Amniotic stem cell (primary cell): ENCODE data around the gene TTYH3.

Source experiments
- DNase-seq: peaks from one replicate; lab custom pipeline; 2025; lab: John Stamatoyannopoulos, UW

The TTYH3 gene

DNA sequence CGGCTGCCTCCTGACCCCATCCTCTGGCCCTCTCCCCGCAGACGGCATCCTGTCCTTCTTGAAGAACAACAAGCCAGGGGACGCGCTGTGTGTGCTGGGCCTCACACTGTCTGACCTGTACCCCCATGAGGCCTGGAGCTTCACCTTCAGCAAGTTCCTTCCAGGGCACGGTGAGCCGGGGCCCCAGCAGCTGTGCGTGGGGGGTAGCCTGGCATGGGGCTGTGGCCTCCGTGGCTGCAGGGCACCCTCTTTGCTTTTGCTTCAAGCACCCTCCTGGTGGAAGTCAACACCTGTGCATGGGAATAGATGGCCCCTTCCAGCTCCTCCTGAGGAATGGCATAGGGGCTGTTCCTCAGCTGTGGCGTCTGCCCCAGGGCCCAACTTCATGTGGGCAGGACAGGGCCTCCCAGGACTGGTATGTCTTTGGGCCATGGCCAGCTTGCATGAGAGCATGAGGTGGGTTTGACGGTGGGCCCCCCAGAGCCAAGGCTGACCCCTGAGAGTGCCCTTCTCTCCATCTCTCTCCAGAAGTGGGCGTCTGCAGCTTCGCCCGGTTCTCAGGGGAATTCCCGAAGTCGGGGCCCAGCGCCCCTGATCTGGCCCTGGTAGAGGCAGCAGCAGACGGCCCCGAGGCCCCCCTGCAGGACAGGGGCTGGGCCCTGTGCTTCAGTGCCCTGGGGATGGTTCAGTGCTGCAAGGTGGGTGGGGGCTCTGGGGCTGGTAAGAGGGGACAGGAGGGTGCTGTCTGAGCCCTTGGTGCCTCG, 76.9 kb downstream of the TTYH3 start:
- DNase-seq: no peak

DNA sequence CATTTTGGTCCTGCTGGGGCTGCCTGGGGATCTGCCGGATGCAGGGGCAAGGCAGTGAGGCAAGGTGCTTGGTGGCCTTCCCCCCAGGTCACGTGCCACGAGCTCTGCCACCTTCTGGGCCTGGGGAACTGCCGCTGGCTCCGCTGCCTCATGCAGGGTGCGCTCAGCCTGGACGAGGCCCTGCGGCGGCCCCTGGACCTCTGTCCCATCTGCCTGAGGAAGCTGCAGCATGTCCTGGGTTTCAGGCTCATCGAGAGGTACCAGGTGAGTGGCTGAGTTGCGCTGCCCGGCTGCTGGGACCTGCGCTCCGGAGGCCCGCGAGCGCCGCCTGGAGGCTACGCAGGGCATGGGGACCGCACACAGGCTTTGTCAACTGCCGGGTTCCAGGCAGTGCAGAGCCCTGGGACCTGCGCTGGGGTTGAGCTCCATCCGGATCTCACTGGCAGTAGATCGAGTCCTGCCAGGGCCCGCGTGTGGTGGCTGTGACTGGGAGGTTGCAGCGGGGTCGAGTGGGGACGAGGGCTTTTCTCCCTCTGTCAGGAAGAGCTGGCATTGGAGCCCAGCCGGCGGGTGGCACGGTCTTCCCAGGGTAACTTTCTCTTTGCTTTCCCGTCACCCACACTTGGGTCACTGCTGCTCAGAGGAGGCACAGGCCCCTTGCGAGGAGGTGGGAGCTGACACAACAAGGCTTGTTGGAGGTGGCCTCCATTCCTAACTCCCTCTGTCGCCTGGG, 77.9 kb downstream of the TTYH3 start:
- DNase-seq: no peak

DNA sequence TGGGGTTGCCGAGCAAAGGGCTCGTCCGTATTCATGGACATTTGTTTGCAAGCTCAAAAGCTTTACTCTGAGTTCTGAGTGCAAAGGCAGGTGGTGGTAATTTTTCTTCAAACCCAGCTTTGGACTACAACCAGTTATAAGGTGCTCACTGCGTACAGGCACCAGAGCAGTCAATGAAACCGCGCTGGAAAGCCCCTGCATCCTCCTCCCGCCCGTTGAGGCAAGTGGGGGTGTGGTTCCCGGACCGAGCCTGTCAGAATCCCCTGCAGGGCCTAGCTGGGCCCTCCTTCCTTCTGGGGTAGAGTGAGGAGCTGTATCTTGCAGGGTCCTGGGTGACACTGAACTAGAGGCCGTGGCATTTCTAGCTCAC, 78.5 kb downstream of the TTYH3 start:
- no peak for DNase-seq

DNA sequence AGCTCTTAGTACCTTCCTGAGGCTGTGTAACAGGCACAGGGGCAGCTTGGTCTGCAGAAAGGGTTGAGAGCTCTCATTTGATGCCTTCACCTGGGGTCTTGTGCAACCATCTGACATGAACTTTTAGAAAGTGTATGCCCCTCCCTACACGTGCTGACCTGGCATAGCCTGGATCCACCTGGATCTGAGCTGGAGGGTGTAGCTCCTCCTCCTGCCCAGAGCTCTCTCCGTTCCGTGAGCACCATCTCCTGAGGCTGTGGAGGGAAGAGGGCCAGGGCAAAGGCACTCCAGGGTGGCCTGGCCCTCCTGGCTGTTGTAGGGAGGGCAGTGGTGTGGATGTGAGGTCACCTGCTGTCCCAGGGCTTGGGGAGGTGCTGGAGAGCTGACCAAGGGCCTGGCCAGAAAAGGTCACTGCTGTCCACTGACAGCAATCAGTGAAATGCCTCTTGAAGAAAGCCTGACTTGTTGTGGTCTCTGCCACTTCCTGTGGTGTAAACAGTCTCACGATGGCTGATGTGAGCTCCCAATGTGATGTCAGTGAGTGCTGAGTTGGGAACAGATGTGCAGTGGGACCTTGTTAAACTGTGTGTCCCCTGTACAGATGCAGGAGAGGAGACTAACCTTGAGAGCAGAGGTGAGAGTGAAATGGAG, 79.2 kb downstream of the TTYH3 start:
- no peak for DNase-seq

DNA sequence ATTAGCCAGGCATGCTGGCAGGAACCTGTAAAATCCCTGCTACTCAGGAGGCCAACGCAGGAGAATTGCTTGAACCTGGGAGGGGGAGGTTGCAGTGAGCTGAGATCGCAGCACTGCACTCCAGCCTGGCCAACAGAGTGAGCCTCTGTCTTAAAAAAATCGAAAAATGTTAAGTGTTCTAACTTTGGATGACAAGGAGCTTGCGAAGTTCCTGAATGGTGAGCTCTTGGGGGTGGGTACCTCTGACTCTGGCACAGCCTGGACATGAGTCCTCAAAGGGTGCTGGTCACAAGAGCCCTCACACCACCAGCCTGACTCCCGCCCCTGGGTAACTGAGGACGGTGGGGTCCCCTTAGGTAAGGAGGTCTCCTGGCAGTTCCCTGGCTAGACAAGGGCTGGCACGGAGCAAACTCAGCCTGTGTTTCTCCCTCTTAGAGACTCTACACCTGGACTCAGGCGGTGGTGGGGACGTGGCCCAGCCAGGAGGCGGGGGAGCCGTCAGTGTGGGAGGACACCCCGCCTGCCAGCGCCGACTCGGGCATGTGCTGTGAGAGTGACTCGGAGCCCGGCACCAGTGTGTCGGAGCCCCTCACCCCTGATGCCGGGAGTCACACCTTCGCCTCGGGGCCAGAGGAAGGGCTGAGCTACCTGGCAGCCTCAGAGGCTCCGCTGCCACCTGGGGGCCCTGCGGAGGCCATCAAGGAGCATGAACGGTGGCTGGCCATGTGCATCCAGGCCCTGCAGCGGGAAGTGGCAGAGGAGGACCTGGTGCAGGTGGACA, 80.3 kb downstream of the TTYH3 start:
- no peak for DNase-seq

DNA sequence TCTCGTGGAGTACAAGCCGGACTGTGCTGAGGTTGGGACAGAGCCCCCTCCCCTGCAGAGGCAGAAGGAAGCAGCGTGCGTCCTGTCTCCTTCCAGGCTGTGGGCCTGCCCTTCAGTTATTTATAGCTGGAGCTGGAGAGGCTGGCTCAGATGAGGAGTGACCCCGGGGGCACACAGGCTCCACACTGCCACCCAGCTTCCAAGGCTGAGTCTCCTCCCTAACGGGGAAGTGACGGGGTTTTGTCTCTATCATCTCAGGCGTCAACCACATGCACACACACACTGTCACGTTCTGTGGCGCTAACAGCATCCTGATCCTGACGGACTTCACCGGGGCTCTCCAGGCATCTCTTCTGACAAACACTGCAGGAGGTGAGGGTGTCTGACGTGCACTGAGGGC, 81.6 kb downstream of the TTYH3 start:
- DNase-seq: no peak

DNA sequence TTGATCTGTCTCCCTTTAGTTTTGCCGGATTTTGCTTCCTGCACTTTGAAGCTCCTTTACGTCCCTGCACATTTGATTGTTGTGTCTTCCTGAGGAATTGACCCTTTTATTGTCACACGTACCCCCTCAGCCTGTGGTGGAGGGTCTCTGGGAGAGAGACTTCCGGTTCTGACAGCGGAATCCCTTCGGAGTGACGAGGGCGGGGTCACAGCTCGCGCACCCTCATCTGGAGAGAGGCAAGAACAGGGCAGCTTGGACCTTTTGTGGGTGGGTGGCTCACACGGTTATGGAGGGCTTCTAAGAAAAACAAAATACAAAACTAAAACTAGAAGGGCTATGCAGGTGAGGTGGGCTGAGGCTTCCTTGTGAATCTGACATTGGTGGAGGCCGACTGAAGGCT, 82.2 kb downstream of the TTYH3 start:
- DNase-seq: no peak
